GM21737 (cell line): ENCODE measurements around the gene MPI.
"Not testable (repeated sequence)": the region's sequence is repeated elsewhere in the genome, so short reads cannot be mapped to it uniquely, and the experiment has no call there.

Source experiments
- ATAC-seq: cut with Tn5 transposase; IDR thresholded peaks from one replicate; pipeline ENCODE4 v1.9.1; 2021; ENCODE audit warnings: mild to moderate bottlenecking, moderate library complexity; ENCODE audit not compliant: unreplicated experiment

The MPI gene

DNA sequence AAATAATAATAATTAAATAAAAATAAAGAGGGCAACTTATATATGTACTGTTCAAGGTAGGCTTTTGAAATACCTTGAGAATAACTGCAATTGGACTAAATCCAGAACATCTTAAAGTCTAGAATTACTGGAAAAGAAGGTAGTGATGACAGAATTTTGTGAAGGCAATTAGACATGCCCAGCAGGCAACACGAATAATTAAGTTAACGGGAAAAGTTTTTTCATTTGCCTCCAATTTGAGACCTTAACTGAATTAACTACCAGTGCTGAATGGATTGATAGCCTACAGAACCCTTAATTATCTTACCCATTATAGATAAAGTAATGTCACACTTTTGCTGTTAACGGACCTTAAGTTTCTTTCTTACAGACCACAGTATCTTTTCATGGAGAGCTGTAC lies 34.7 kb downstream of the MPI start:
- no peak for ATAC-seq

DNA sequence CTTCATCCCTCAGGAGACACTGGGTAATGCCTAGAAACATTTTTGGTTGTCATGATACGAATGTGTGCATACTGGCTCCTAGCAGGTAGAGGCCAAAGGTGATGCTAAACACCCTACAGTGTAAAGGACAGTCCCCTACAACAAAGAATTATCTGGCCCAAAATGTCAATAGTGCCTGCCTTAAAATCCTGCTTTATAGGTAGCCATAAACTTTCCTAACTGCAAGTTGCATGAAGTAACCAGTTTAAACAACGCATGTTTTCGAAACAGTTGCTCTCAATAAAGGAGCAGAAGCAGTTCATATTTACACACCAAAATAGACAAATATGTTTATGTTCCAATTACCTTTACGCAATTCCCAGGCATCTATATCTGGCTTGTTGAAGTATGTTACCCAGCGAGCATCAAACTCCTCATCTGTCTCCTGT lies 38.9 kb downstream of the MPI start:
- ATAC-seq = no peak

- no peak for ATAC-seq
These were observed 43.7 kb downstream of the MPI start for GRCh38 chr15:74933573-74933972.

DNA sequence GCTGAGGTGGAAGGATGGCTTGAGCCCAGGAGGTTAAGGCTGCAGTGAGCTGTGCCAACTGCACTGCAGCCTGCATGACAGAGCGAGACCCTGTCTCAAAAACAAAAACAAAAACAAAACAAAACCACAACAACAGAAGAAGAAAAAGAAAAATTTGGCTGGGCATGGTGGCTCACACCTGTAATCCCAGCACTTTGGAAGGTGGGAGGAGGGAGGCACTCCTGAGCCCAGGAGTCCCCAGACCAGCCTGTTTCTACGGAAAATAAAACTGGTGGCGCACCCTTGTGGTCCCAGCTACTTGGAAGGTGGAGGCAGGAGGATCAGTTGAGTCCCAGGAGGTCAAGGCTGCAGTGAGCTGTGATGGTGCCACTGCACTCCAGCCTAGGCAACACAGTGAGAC lies 45.4 kb downstream of the MPI start:
- ATAC-seq = not testable (repeated sequence)

DNA sequence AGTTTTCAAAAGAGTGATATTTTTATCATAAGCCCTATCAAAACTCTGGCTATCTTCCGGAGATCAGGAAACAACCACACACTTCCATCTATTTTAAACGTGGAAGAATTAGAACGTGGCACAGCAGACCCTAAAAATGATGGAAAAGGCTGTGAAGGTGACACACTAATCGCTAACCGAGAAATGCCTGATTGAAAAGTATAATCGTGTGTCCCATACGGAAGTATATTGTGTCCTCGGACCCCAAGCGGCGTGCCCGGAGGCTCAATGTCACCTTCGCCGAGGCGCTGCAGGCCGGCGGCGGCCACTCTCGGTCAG lies 47.4 kb downstream of the MPI start:
- no peak for ATAC-seq

DNA sequence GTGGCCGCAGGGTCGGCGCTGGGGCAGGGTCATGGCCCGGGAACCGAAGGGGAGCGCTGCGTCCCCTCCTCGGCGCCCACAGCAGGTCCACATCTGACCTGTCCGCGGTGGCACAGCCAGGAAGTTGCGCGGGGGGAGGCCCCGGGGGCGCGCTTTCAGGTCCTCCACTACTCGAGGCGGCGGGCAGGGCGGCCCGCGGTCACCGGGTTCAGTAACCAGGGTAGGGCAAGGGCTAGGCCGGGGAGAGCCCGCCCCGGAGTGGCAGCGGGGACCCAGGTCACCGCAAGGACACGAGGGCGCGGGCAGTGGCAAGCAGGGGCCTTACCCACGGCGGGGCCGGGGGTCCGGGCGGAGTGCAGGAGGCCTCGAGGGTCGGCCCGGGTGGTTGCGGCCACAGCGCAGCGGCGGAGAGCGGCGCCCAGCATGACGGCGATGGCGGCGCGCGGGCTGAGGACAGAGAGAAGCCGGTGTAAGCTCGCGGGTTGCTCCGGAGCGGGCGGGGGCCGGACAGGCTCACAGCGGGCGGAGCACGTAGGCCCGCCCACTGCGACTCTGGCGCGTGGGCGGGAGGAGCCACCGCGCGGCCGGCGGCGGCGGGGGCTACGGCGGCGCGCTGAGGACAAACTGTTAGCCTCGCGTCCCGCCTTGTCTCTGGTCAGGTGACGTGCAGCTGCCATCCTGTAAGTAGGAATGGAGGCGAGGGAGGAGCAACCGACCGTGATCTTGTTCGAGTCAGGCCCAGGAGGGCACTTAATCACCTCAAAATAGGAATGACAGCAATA lies 47.9 kb downstream of the MPI start, which contains the start of gene COX5A:
TSS of gene COX5A (minus strand) at position 484 of the 782 bp plus-strand sequence. CDS start at position 425, 59 bp downstream.
- ATAC-seq = peak; percentile 90

DNA sequence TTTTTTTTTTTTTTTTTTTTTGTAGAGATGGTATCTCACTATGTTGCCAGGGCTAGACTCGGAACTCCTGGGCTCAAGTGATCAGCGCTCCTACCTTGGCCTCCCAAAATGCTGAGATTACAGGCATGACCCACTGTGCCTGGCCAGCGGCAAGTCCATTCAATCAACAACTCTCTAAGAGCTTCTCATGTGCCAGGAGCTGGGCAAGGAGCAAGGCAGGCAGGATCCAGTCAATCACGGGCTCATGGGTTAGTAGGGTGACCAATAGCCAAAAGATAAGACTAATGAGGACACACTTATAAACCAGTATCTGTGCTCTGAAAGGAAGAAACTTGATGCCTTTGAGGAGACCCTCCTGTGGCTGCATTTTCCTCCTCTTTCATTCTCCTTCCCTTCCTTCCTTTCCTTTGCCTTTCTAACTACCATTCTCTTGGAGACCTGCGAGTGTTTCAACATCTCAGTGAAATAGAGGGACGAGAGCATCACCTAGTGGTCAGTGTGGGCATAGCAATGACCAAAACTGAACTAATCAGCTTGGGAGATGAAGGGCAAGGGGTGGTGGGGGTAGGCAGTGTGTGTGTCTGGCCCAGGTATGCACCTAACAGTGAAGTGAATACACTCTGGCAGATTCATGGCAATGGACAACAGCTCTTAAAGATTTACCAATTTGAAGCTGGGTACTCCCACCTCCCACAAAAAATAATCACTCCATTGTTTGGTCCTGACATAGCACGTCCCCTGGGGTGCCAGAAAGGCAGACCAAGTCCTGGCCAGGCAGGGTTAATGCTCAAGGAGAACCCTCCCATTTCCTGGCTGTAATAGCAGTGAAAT lies 60.5 kb downstream of the MPI start:
- no peak for ATAC-seq

DNA sequence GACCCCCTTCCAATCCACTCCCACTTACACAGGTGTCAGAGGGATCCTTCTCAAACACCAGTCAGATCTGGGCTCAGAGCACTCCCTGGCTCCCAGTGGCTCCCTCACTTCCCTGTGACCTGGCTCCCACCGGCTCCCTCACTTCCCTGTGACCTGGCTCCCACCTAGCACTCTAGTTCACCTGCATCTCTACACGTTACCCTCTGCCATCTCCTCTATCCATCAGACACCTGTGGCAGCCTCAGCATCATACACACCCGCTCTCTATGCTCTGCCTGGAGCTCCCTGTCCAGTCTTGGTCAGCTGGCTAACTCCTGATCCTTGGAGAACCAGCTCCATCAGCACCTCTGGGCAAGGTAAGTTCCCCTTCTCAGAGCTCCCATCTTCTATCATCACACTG lies 61.2 kb downstream of the MPI start:
- ATAC-seq = no peak
